SK-N-SH (cell line): Measurements from ENCODE around the gene PXT1. TPM values are rescaled to one million over a fixed set of nuclear protein-coding genes. Genes with fewer than 3 reads are reported as not detected.

Source experiments
- CTCF ChIA-PET: fragments of 300-600, 350-600 bp; formaldehyde crosslinking; extraction: SDS; loops from one replicate; lab custom pipeline; 2021; lab: Yijun Ruan, JAX
- POLR2A ChIA-PET: fragments of 350-600 bp; sonication (Branson Sonifier 250); formaldehyde crosslinking; extraction: SDS; loops from one replicate; lab custom pipeline; 2020; ENCODE audit warnings: antibody characterized with exemption, inconsistent platforms; lab: Yijun Ruan, JAX
- DNase-seq: peaks from one replicate; pipeline ENCODE4 v3.0.0; 2012
- H2AFZ ChIP-seq: fragments of 200-600 bp; sonication (generic); 2 replicates; pipeline ENCODE4 v1.8.1; 2016; ENCODE audit warnings: antibody characterized with exemption, mild to moderate bottlenecking, low read depth
- H3F3A ChIP-seq: fragments of 200-600 bp; sonication (generic); replicated peaks from 2 replicates; pipeline ENCODE3; 2016; ENCODE audit warnings: antibody characterized with exemption, mild to moderate bottlenecking; ENCODE audit not compliant: insufficient read depth
- H3K27ac ChIP-seq, 2 experiments: fragments of 200-500 bp in 1 of 2; fragments of 200-600 bp in 1 of 2; sonication (Bioruptor generic) in 1 of 2; sonication (generic), shearing (Covaris generic) in 1 of 2; 2 replicates each; pipeline versions ENCODE4 v1.5.1 to v1.6.1; 2014 to 2016; ENCODE audit warnings: low read depth in 2 of 2, inconsistent platforms in 1 of 2, low read length in 1 of 2, mild to moderate bottlenecking in 1 of 2, mixed read lengths in 1 of 2
- H3K27me3 ChIP-seq: fragments of 200-600 bp; sonication (generic), shearing (Covaris generic); 2 replicates; pipeline ENCODE4 v1.6.1; 2016; ENCODE audit warnings: mixed run types; ENCODE audit not compliant: insufficient read depth
- H3K36me3 ChIP-seq, 2 experiments: fragments of 200-500 bp in 1 of 2; fragments of 200-600 bp in 1 of 2; sonication (Bioruptor generic) in 1 of 2; sonication (generic) in 1 of 2; replicated peaks in 1 of 2; 2 replicates each; pipeline versions ENCODE3 to v1.5.1; 2014 to 2016; ENCODE audit warnings: low read length in 1 of 2, mild to moderate bottlenecking in 1 of 2; ENCODE audit not compliant: insufficient read depth in 2 of 2, control insufficient read depth in 1 of 2
- H3K4me1 ChIP-seq, 2 experiments: fragments of 200-500 bp in 1 of 2; fragments of 200-600 bp in 1 of 2; sonication (Bioruptor generic) in 1 of 2; sonication (generic), shearing (Covaris generic) in 1 of 2; 2 replicates each; pipeline versions ENCODE4 v1.5.1 to v1.6.1; 2014 to 2016; ENCODE audit warnings: low read depth in 1 of 2, low read length in 1 of 2, mixed run types in 1 of 2; ENCODE audit not compliant: insufficient read depth in 2 of 2, control insufficient read depth in 1 of 2
- H3K4me2 ChIP-seq: fragments of 200-600 bp; sonication (generic), shearing (Covaris generic); 2 replicates; pipeline ENCODE4 v1.6.1; 2017; ENCODE audit warnings: mixed run types
- H3K4me3 ChIP-seq, 2 experiments: fragments of 200-500 bp in 1 of 2; fragments of 200-600 bp in 1 of 2; sonication (Bioruptor generic) in 1 of 2; sonication (generic), shearing (Covaris generic) in 1 of 2; 2 replicates each; pipeline versions ENCODE4 v1.5.1 to v1.8.1; 2014 to 2016; ENCODE audit warnings: low read depth in 2 of 2, inconsistent platforms in 1 of 2, low read length in 1 of 2, mild to moderate bottlenecking in 1 of 2, mixed read lengths in 1 of 2, moderate library complexity in 1 of 2
- H3K79me2 ChIP-seq: fragments of 200-600 bp; sonication (generic); 2 replicates; pipeline ENCODE4 v1.8.1; 2017; ENCODE audit warnings: mild to moderate bottlenecking; ENCODE audit not compliant: insufficient read depth
- H3K9ac ChIP-seq: fragments of 200-600 bp; sonication (generic); 2 replicates; pipeline ENCODE4 v1.6.1; 2017; ENCODE audit warnings: mixed run types
- H3K9me2 ChIP-seq: fragments of 200-600 bp; sonication (generic); 2 replicates; pipeline ENCODE4 v1.6.1; 2017; ENCODE audit warnings: mixed run types
- H3K9me3 ChIP-seq: fragments of 200-600 bp; sonication (generic); 2 replicates; pipeline ENCODE4 v1.6.1; 2017; ENCODE audit warnings: mixed run types, mild to moderate bottlenecking, moderate library complexity
- H4K20me1 ChIP-seq: fragments of 200-600 bp; sonication (generic); 2 replicates; pipeline ENCODE4 v1.6.1; 2017; ENCODE audit warnings: mild to moderate bottlenecking, mixed run types; ENCODE audit not compliant: insufficient read depth
- CHD2 ChIP-seq: fragments of 150-350 bp; IDR thresholded peaks from 2 replicates; pipeline ENCODE4 v1.6.1; 2018; ENCODE audit warnings: low read length; ENCODE audit not compliant: partially characterized antibody
- ELF1 ChIP-seq: IDR thresholded peaks from 2 replicates; pipeline ENCODE4 v1.4.0; 2012
- FOSL2 ChIP-seq: IDR thresholded peaks from 2 replicates; pipeline ENCODE4 v1.4.0; 2012; ENCODE audit warnings: low read depth, mild to moderate bottlenecking, moderate library complexity, borderline replicate concordance
- FOXJ3 ChIP-seq: sonication (generic); formaldehyde crosslinking; IDR thresholded peaks from 2 replicates; pipeline ENCODE4 v1.5.1; 2020; ENCODE audit warnings: mild to moderate bottlenecking, missing genetic modification reagents
- JUND ChIP-seq: IDR thresholded peaks from 2 replicates; pipeline ENCODE4 v1.4.0; 2012
- NFIC ChIP-seq: IDR thresholded peaks from 2 replicates; pipeline ENCODE4 v1.4.0; 2012; ENCODE audit warnings: borderline replicate concordance
- NRF1 ChIP-seq: IDR thresholded peaks from 2 replicates; pipeline ENCODE4 v1.6.1; 2012; ENCODE audit warnings: low read depth, mild to moderate bottlenecking, low read length
- RCOR1 ChIP-seq: fragments of 150-350 bp; IDR thresholded peaks from 2 replicates; pipeline ENCODE4 v1.6.1; 2017; ENCODE audit warnings: antibody characterized with exemption, low read length
- RFX5 ChIP-seq: IDR thresholded peaks from 2 replicates; pipeline ENCODE4 v1.6.1; 2012; ENCODE audit warnings: mild to moderate bottlenecking, improper control_type of control experiment, low read length
- RXRA ChIP-seq: IDR thresholded peaks from 2 replicates; pipeline ENCODE4 v1.4.0; 2012; ENCODE audit warnings: low read depth, mild to moderate bottlenecking, borderline replicate concordance
- SIN3A ChIP-seq: IDR thresholded peaks from 2 replicates; pipeline ENCODE4 v1.6.1; 2012; ENCODE audit warnings: low read depth, mild to moderate bottlenecking, low read length, moderate library complexity, borderline replicate concordance
- SMC3 ChIP-seq: IDR thresholded peaks from 2 replicates; pipeline ENCODE4 v1.6.1; 2012; ENCODE audit warnings: low read depth, low read length, improper control_type of control experiment
- YY1 ChIP-seq: IDR thresholded peaks from 2 replicates; pipeline ENCODE4 v1.4.0; 2012; ENCODE audit warnings: low read depth, mild to moderate bottlenecking
- WGBS: methylation state at CpG from one replicate; pipeline ENCODE4 v1.1.6; 2017; ENCODE audit warnings: low lambda C conversion rate; 5-methylcytosine and 5-hydroxymethylcytosine counted together
- polyA plus RNA-seq, 3 experiments: library from polyadenylated mRNA; depleted of rRNA; stranded (reverse); fragments of >200 nt; gene quantifications; 2 replicates each; pipeline ENCODE4 v1.2.3, GENCODE V29; 2012
- TF ChIP-seq, protein P1 (sequence below): fragments of 150-350 bp; IDR thresholded peaks from 2 replicates; pipeline ENCODE4 v1.6.1; 2016; ENCODE audit warnings: mild to moderate bottlenecking, low read depth, low read length
- TF ChIP-seq, protein P2 (sequence below): fragments of 200-600 bp; sonication (generic); IDR thresholded peaks from 2 replicates; pipeline ENCODE4 v1.6.1; 2017; ENCODE audit warnings: antibody characterized with exemption, mild to moderate bottlenecking, moderate library complexity
- TF ChIP-seq, protein P3 (sequence below): IDR thresholded peaks from 2 replicates; pipeline ENCODE4 v1.4.0; 2012; ENCODE audit warnings: low read depth, borderline replicate concordance
- TF ChIP-seq, protein P4 (sequence below): fragments of 150-350 bp; IDR thresholded peaks from 2 replicates; pipeline ENCODE4 v1.6.1; 2017; ENCODE audit warnings: antibody characterized with exemption, low read length, low read depth, borderline replicate concordance

The PXT1 gene
- polyA plus RNA-seq, 1 of the 3 experiments (the other 2 are of a cell fraction) = not detected

DNA sequence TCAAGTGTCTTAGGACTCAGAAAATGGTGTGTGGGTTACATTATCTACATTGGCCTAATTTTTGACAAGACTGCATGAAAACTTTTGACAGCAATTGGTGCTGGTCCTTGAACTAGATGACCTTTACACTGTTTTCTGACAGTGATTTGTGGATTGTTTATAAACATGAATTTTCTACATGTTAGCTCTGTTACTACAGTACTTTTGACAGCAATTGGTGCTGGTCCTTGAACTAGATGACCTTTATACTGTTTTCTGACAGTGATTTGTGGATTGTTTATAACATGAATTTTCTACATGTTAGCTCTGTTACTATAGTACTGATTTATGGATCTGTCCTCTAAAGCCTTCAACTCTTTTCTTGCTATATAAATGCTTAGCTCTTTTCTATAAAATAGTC, 16.8 kb upstream of the PXT1 start:
- Histone ChIP-seq H3K27me3 (no peaks in the 10 kb centered on the region), H3K9me3 (no peaks in the 10 kb centered on the region), H3K4me2 (no peak overlapping the region), H3F3A (peaks cover 22% of the 10 kb centered on the region), H4K20me1 (peaks cover 25% of the 10 kb centered on the region), H3K79me2 (peaks cover 95% of the 10 kb centered on the region), H3K9me2 (no peaks in the 10 kb centered on the region), H3K9ac (no peak overlapping the region), H3K36me3 (peaks cover 4 to 31% of the 10 kb centered on the region in 2 experiments), H2AFZ (no peak overlapping the region), H3K4me3 (no peak overlapping the region), H3K27ac (no peak overlapping the region), H3K4me1 (peaks cover 5 to 7% of the 10 kb centered on the region in 2 experiments)
- no peak for DNase-seq
- POLR2A ChIA-PET = no interaction called here
- TF ChIP-seq, protein P1, sequence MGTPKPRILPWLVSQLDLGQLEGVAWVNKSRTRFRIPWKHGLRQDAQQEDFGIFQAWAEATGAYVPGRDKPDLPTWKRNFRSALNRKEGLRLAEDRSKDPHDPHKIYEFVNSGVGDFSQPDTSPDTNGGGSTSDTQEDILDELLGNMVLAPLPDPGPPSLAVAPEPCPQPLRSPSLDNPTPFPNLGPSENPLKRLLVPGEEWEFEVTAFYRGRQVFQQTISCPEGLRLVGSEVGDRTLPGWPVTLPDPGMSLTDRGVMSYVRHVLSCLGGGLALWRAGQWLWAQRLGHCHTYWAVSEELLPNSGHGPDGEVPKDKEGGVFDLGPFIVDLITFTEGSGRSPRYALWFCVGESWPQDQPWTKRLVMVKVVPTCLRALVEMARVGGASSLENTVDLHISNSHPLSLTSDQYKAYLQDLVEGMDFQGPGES = no peak
- no peak for TF ChIP-seq RFX5
- no peak for TF ChIP-seq FOXJ3 (CRISPR knock-in tag)
- no peak for TF ChIP-seq NFIC
- TF ChIP-seq RCOR1 = no peak
- TF ChIP-seq, protein P2, sequence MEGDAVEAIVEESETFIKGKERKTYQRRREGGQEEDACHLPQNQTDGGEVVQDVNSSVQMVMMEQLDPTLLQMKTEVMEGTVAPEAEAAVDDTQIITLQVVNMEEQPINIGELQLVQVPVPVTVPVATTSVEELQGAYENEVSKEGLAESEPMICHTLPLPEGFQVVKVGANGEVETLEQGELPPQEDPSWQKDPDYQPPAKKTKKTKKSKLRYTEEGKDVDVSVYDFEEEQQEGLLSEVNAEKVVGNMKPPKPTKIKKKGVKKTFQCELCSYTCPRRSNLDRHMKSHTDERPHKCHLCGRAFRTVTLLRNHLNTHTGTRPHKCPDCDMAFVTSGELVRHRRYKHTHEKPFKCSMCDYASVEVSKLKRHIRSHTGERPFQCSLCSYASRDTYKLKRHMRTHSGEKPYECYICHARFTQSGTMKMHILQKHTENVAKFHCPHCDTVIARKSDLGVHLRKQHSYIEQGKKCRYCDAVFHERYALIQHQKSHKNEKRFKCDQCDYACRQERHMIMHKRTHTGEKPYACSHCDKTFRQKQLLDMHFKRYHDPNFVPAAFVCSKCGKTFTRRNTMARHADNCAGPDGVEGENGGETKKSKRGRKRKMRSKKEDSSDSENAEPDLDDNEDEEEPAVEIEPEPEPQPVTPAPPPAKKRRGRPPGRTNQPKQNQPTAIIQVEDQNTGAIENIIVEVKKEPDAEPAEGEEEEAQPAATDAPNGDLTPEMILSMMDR = no peak
- no peak for TF ChIP-seq FOSL2
- TF ChIP-seq, protein P3, sequence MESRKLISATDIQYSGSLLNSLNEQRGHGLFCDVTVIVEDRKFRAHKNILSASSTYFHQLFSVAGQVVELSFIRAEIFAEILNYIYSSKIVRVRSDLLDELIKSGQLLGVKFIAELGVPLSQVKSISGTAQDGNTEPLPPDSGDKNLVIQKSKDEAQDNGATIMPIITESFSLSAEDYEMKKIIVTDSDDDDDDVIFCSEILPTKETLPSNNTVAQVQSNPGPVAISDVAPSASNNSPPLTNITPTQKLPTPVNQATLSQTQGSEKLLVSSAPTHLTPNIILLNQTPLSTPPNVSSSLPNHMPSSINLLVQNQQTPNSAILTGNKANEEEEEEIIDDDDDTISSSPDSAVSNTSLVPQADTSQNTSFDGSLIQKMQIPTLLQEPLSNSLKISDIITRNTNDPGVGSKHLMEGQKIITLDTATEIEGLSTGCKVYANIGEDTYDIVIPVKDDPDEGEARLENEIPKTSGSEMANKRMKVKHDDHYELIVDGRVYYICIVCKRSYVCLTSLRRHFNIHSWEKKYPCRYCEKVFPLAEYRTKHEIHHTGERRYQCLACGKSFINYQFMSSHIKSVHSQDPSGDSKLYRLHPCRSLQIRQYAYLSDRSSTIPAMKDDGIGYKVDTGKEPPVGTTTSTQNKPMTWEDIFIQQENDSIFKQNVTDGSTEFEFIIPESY = no peak
- CTCF ChIA-PET = no interaction called here

DNA sequence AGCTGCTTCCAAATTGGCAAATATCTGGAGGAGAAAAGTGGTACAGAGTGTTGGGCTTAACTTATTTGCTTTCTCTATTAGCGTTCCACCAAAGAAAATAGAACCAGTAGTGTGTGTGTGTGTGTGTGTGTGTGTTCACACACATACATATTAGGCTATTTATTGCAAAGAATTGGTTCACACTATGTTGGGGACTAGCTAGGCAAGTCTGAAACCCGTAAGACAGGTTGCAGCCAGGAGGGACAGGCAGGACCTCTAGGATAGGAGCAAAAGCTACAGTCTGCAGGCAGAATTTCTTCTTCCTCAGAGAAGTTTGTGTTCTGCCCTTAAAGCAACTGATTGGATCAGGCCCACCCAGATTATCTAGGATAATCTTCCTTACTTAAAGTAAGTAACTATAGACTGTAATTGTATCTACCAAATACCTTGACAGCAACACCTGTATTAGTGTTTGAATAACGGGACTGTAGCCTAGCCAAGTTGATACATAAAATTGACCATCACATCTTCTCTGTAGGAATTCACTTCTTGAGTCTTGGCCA, 12.9 kb upstream of the PXT1 start:
- Histone ChIP-seq H3K36me3 (peaks cover 0 to 38% of the 10 kb centered on the region in 2 experiments), H3K9me2 (no peaks in the 10 kb centered on the region), H3K4me3 (no peak overlapping the region), H3K27ac (no peak overlapping the region), H2AFZ (no peak overlapping the region), H3K4me2 (no peak overlapping the region), H3F3A (peaks cover 8% of the 10 kb centered on the region), H3K9ac (no peak overlapping the region), H3K4me1 (no peaks in the 10 kb centered on the region), H3K27me3 (no peaks in the 10 kb centered on the region), H4K20me1 (peaks cover 19% of the 10 kb centered on the region), H3K79me2 (peaks cover 100% of the 10 kb centered on the region), H3K9me3 (no peaks in the 10 kb centered on the region)
- CTCF ChIA-PET = interaction anchor here (1.3 kb wide), 1 partner anchor 26 kb away, joined by 3 read pairs; no protein-coding TSS in a partner anchor
- DNase-seq = no peak
- POLR2A ChIA-PET = no interaction called here
- 96% methylated on average over 3 of the region's 3 CpGs for WGBS
- TF ChIP-seq, protein P2 = no peak
- TF ChIP-seq FOSL2 (no peak), YY1 (no peak), SMC3 (no peak), FOXJ3 (CRISPR knock-in tag) (no peak), JUND (no peak), ELF1 (no peak), RXRA (no peak), RFX5 (no peak), NRF1 (no peak), CHD2 (no peak), SIN3A (no peak)
- TF ChIP-seq, protein P4, sequence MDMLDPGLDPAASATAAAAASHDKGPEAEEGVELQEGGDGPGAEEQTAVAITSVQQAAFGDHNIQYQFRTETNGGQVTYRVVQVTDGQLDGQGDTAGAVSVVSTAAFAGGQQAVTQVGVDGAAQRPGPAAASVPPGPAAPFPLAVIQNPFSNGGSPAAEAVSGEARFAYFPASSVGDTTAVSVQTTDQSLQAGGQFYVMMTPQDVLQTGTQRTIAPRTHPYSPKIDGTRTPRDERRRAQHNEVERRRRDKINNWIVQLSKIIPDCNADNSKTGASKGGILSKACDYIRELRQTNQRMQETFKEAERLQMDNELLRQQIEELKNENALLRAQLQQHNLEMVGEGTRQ = no peak
- TF ChIP-seq, protein P3 = no peak
